Measurements from ENCODE around the gene MGLL.

MGLL gene

DNA sequence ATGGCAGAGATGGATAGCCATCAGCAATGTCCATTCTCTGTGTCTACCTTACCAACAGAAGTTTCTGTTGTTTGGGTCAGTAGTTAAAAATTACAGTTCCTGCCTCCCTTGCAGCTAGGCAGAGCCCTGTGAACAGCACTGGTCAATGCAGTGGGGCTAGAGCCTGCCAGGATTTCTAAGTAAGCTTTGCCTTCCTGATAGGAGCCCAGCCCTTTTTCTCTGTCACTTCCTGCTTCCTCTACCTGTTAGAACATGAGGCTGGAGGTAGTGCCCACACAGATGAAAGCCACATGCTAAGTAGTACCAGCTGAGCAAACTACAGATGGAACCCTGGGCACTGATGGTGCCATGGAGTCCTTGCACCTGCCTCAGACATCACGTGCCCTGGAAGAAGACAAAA is 45.0 kb downstream of the MGLL start:
- DNase-seq (ENCODE audit: low read depth) = no peak
- TF ChIP-seq, protein P1, sequence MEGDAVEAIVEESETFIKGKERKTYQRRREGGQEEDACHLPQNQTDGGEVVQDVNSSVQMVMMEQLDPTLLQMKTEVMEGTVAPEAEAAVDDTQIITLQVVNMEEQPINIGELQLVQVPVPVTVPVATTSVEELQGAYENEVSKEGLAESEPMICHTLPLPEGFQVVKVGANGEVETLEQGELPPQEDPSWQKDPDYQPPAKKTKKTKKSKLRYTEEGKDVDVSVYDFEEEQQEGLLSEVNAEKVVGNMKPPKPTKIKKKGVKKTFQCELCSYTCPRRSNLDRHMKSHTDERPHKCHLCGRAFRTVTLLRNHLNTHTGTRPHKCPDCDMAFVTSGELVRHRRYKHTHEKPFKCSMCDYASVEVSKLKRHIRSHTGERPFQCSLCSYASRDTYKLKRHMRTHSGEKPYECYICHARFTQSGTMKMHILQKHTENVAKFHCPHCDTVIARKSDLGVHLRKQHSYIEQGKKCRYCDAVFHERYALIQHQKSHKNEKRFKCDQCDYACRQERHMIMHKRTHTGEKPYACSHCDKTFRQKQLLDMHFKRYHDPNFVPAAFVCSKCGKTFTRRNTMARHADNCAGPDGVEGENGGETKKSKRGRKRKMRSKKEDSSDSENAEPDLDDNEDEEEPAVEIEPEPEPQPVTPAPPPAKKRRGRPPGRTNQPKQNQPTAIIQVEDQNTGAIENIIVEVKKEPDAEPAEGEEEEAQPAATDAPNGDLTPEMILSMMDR (conservative IDR thresholded peaks at IDR 0.05; ENCODE audit: low read length) = no peak
- H3K4me3 ChIP-seq (ENCODE audit: low read length) = no peak overlapping the region

DNA sequence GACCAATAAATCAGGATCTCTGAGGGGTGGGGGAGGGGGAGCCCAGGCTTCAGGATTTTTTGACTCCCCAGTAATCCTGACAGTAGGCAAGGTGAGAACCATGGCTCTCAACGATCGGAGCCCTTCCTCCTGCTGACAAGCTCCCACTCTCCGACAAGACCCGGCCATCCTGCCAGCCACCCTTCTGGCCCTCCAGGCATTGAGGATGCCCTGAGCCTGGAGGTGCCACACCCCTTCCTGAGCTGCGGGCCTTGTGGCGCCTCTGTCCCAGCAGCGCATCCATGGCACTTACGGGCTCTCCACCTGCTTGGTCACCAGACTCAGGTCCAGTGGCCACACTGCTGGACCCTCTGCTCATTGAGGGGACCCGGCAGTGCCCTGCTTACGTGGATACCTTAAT is 46.0 kb downstream of the MGLL start:
- TF ChIP-seq, protein P1 (conservative IDR thresholded peaks at IDR 0.05; ENCODE audit: low read length) = no peak
- no peak for DNase-seq (ENCODE audit: low read depth)
- H3K4me3 ChIP-seq (ENCODE audit: low read length) = no peak overlapping the region

DNA sequence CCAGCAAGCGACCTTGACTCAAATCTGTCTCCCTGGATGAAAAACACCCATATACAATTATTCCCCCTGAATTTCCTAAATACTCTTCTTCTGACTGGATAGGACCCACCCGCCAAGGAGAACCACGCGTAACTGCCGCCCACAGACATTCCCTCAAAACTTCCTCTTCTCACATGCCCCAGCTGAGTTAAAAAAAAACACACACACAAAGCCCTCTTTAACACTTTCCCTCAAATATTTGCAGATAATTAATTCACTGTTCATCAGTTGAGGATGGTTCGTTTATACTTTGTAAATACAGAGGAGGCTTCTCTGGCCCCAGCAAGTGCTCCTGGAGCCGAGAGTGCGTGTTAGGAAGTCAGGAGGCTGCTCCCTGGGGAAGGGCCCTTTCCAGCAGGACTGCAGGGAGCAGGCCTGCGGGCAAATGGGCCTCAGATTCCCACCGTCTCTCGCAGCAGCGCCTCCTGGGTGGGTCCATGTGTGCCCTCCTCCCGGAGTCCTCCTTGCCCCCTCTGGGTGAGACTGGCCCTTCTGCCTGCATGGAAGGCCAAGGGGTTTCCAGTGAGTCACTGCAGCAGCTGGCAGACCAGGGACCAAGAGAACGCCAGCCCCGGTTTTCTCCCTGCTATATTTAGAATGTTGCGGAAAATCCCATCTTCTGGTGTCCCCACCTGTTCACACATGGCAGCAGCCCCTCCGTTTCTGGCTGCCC is 46.8 kb downstream of the MGLL start:
- DNase-seq (ENCODE audit: low read depth) = peak; percentile 73
- TF ChIP-seq, protein P1 (conservative IDR thresholded peaks at IDR 0.05; ENCODE audit: low read length) = no peak
- no peak overlapping the region for H3K4me3 ChIP-seq (ENCODE audit: low read length)

DNA sequence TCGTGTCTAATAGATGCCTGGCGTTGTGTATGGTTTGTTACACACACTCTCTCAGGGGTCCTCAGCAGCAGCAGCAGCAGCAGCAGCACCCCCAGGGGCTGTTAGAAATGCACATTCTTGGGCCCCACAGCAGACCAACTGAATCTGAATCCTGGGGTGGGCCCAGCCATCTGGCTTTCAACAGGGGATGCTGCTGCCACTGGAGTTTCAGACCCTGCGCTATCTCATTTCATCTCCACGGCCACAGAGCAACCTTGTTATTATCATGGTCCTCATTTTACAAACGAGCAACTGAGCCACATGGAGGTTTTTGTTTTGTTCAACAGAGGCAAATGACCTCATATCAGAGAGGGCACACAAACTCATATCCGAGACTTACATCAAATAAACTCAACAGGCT is 47.7 kb downstream of the MGLL start:
- H3K4me3 ChIP-seq (ENCODE audit: low read length) = no peak overlapping the region
- TF ChIP-seq, protein P1 (conservative IDR thresholded peaks at IDR 0.05; ENCODE audit: low read length) = no peak
- no peak for DNase-seq (ENCODE audit: low read depth)

DNA sequence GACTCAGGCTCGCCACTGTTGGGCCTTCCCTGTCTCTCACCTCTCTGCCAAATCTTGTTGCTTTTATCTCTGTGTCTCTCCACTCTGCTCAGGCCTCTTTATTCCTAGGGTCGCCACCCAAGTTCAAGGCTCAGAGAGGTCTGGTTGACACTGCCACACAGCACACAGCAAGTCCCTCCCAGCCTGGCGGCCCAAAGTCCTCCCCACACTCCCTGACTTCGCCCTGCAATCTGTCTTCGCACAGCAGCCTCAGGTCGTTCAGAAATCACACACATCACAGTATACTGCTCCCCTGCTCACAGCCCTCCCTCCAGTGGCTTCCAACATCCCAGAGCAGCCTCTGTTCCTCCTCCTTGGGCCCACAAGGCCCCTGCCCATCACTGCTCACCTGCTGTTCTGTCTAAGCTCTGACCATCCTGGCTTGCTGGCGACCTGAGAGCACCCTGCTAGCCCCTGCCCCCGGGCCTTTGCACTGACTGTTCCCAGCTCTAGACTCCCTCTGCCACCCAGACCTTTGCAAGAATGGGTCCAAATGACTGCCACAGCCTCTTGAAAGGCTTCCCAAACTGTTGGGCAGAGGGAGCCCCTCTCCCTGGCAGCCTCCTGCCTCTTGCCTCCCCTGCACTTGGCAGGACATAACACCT is 48.4 kb downstream of the MGLL start:
- TF ChIP-seq, protein P1 (conservative IDR thresholded peaks at IDR 0.05; ENCODE audit: low read length) = no peak
- no peak for DNase-seq (ENCODE audit: low read depth)
- H3K4me3 ChIP-seq (ENCODE audit: low read length) = no peak overlapping the region

DNA sequence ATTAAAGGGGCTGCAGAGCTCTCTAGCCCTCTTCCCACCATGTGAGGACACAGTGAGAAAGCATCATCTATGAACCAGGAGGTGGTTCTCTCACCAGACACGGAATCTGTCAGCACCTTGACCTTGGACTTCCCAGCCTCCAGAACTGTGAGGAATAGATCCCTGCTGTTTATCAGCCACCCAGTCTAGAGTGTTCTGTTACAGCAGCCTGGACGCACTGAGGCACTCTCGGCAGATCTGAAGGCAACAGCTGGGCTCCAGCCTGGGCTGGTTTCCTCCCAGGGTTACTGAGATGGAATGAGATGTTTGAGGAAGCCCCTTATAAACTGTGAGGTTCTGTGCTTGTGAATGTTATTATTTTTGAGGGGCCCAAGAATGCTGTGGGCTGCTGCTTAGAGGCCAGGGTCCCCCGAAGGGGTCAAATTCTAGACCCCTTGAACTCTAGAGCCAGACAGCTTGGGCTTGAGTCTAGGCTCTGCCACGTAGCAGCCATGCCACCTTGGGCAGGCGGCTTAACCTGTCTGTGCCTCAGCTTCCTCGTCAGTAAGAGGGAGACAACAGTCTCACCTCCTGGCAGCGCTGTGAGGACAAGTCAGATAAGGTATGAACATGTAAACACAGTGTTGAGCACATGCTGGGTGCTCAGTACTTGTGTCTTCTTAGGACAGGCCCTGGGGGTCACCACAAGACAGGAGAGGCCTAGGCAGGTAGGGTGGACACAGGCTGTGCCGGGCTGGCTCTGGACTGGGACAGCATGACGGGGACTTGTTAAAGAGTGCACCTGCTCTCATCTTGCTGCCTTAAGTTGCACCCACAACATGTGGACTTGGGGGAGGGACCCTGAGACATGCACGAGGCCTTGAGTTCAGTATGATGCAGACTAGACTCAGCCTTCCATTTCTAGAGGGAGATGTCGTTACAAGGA is 49.2 kb downstream of the MGLL start:
- TF ChIP-seq, protein P1 (conservative IDR thresholded peaks at IDR 0.05; ENCODE audit: low read length) = no peak
- H3K4me3 ChIP-seq (ENCODE audit: low read length) = no peak overlapping the region
- no peak for DNase-seq (ENCODE audit: low read depth)
